ENCODE measurements around the gene DACH1.
A peak's percentile ranks its signal among the peaks of the same experiment; 100 is the strongest.

The DACH1 gene

DNA sequence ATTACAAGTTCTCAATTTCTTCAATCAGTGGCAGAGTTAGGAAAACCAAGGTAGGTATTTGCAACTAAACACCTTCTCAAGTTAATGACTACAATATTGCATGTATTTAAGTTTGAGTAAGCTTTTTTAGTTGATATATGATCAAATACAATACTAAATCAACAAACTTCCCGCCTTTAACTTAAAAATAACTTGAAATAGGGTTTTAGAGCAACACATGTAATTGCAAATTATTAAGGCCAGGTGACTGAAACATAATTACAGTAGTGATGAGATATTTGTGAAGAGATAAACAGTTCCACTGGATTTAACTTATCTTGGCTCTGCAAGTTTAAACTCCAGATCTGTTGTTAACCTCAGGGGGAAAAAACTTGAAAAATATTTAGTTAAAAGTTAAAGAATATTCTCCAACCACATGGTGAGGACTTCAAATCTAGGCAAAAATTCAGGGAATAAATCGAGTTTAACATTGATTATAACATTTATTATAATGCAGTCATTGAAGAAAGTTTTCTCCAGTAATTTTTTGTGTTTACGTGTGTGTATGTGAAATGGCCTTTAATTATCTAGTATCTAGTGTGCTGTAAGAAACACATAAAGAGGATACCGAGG lies 3.6 kb downstream of the DACH1 start:
- Histone ChIP-seq H3K36me3 (ENCODE audit: insufficient read depth, low read length) (peaks cover 2% of the 10 kb centered on the region), H3K27me3 (ENCODE audit: insufficient read depth, low read length) (no peaks in the 10 kb centered on the region), H3K4me1 (ENCODE audit: insufficient read depth, low read length) (peaks cover 36% of the 10 kb centered on the region), H2AFZ (ENCODE audit: low read depth, low read length) (no peak overlapping the region), H3K9me3 (ENCODE audit: low read length) (no peaks in the 10 kb centered on the region), H3K4me3 (ENCODE audit: low read length) (peak overlapping the region; percentile 92)

DNA sequence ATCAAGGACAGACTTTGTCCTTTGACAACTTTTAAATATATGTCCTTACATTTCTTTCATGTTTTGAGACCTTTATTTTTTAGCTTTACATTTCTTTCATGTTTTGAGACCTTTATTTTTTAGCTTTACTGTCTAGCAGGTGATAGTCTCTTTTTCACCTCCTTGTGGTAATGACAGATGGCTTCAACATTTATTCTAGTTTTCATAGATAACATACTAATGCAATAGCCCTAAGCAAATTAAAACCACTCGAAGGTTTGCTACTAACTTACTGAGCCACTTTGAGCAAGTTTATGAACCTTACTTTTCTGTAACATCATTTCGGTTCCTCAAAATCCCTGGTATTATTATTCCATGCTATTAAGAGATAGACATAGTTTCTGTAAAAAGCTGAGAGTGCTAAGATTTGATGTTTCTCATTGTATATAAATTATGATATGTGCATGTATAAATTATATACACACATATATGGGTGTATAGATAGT lies 4.5 kb downstream of the DACH1 start:
- Histone ChIP-seq H3K4me1 (ENCODE audit: insufficient read depth, low read length) (peaks cover 29% of the 10 kb centered on the region), H3K27me3 (ENCODE audit: insufficient read depth, low read length) (no peaks in the 10 kb centered on the region), H3K36me3 (ENCODE audit: insufficient read depth, low read length) (peaks cover 2% of the 10 kb centered on the region), H3K9me3 (ENCODE audit: low read length) (no peaks in the 10 kb centered on the region), H3K4me3 (ENCODE audit: low read length) (peak overlapping the region; percentile 92), H2AFZ (ENCODE audit: low read depth, low read length) (no peak overlapping the region)

- H3K9me3 ChIP-seq (ENCODE audit: low read length): no peaks in the 10 kb centered on the region
- H2AFZ ChIP-seq (ENCODE audit: low read depth, low read length): no peak overlapping the region
- no peaks in the 10 kb centered on the region for H3K27me3 ChIP-seq (ENCODE audit: insufficient read depth, low read length)
These were observed 5.1 kb downstream of the DACH1 start for GRCh38 chr13:71861769-71862458.

DNA sequence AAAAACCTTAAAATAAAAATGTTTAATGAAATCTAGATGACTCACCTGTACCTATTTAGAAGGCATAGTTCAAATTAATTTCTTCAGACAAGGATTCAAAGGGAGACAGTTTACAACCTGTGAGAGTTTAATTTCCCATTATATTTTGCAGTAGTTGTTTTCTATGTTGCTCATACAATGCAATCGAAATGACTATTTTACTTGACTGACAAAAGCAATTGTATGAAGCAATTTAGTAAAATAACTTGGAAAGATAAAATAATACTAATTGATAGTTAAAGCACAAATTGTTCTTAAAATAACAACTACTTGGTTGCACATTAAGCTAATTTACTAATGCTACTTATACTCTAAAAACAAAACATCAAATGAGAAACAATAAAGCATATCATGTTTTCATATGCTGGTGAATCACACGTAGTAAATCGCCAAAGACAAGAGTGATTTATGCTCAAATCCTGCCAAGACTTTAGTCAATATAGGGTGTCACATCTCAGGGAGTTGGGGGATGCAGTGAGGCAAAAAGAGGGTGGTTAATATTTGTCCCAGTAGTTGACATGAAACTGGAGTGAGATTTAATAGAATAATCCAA lies 6.4 kb downstream of the DACH1 start:
- Histone ChIP-seq H3K36me3 (ENCODE audit: insufficient read depth, low read length) (peaks cover 2% of the 10 kb centered on the region), H3K4me1 (ENCODE audit: insufficient read depth, low read length) (peaks cover 33% of the 10 kb centered on the region), H3K9me3 (ENCODE audit: low read length) (no peaks in the 10 kb centered on the region), H3K4me3 (ENCODE audit: low read length) (peak overlapping the region; percentile 27), H2AFZ (ENCODE audit: low read depth, low read length) (no peak overlapping the region), H3K27me3 (ENCODE audit: insufficient read depth, low read length) (no peaks in the 10 kb centered on the region)

More at GRCh38 chr13:71861769-71862458, 5.1 kb downstream of the DACH1 start:
- peaks cover 29% of the 10 kb centered on the region for H3K4me1 ChIP-seq (ENCODE audit: insufficient read depth, low read length)
- H3K36me3 ChIP-seq (ENCODE audit: insufficient read depth, low read length): peaks cover 2% of the 10 kb centered on the region
- peak overlapping the region; percentile 92 for H3K4me3 ChIP-seq (ENCODE audit: low read length)

- H3K36me3 ChIP-seq (ENCODE audit: insufficient read depth, low read length): peaks cover 2% of the 10 kb centered on the region
- peaks cover 40% of the 10 kb centered on the region for H3K4me1 ChIP-seq (ENCODE audit: insufficient read depth, low read length)
- H2AFZ ChIP-seq (ENCODE audit: low read depth, low read length): no peak overlapping the region
- no peak overlapping the region for H3K4me3 ChIP-seq (ENCODE audit: low read length)
- H3K27me3 ChIP-seq (ENCODE audit: insufficient read depth, low read length): no peaks in the 10 kb centered on the region
- no peaks in the 10 kb centered on the region for H3K9me3 ChIP-seq (ENCODE audit: low read length)
These were observed 8.4 kb downstream of the DACH1 start for GRCh38 chr13:71858647-71859046.

GRCh38 chr13:71856548-71857043 lies 10.4 kb downstream of the DACH1 start:
- no peaks in the 10 kb centered on the region for H3K9me3 ChIP-seq (ENCODE audit: low read length)
- H3K27me3 ChIP-seq (ENCODE audit: insufficient read depth, low read length): no peaks in the 10 kb centered on the region
- peaks cover 46% of the 10 kb centered on the region for H3K4me1 ChIP-seq (ENCODE audit: insufficient read depth, low read length)
- peaks cover 2% of the 10 kb centered on the region for H3K36me3 ChIP-seq (ENCODE audit: insufficient read depth, low read length)
- no peak overlapping the region for H3K4me3 ChIP-seq (ENCODE audit: low read length)
- no peak overlapping the region for H2AFZ ChIP-seq (ENCODE audit: low read depth, low read length)

- Histone ChIP-seq H3K27me3 (ENCODE audit: insufficient read depth, low read length) (no peaks in the 10 kb centered on the region), H3K9me3 (ENCODE audit: low read length) (no peaks in the 10 kb centered on the region), H3K36me3 (ENCODE audit: insufficient read depth, low read length) (peaks cover 2% of the 10 kb centered on the region), H3K4me1 (ENCODE audit: insufficient read depth, low read length) (peaks cover 48% of the 10 kb centered on the region), H2AFZ (ENCODE audit: low read depth, low read length) (no peak overlapping the region), H3K4me3 (ENCODE audit: low read length) (no peak overlapping the region)
These were observed 12.6 kb downstream of the DACH1 start for GRCh38 chr13:71854401-71854800.

DNA sequence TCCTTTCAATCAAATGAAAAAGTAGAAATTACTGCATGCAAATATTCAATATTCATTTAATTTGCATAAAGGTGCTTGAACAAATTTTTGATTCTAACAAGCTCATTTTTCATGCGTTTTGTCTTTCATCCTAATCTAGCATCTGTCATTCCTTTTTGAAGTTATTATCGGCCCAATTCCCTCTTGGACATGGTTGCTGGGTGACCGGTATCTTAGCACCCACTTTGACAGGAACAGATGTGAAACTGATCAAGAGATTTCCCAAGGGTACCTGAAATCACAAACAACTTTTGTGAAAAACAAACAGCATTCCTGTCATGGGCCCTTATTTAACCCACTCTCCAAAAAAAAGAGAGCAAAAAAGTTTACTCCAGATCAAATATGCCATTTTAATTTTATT lies 13.3 kb downstream of the DACH1 start:
- Histone ChIP-seq H3K27me3 (ENCODE audit: insufficient read depth, low read length) (no peaks in the 10 kb centered on the region), H2AFZ (ENCODE audit: low read depth, low read length) (no peak overlapping the region), H3K4me3 (ENCODE audit: low read length) (no peak overlapping the region), H3K36me3 (ENCODE audit: insufficient read depth, low read length) (no peaks in the 10 kb centered on the region), H3K9me3 (ENCODE audit: low read length) (no peaks in the 10 kb centered on the region), H3K4me1 (ENCODE audit: insufficient read depth, low read length) (peaks cover 48% of the 10 kb centered on the region)

GRCh38 chr13:71852736-71853135 lies 14.3 kb downstream of the DACH1 start:
- Histone ChIP-seq H3K36me3 (ENCODE audit: insufficient read depth, low read length) (no peaks in the 10 kb centered on the region), H3K27me3 (ENCODE audit: insufficient read depth, low read length) (no peaks in the 10 kb centered on the region), H3K9me3 (ENCODE audit: low read length) (no peaks in the 10 kb centered on the region), H2AFZ (ENCODE audit: low read depth, low read length) (no peak overlapping the region), H3K4me3 (ENCODE audit: low read length) (no peak overlapping the region), H3K4me1 (ENCODE audit: insufficient read depth, low read length) (peaks cover 48% of the 10 kb centered on the region)

GRCh38 chr13:71851498-71852409 lies 15.2 kb downstream of the DACH1 start:
- Histone ChIP-seq H3K36me3 (ENCODE audit: insufficient read depth, low read length) (peaks cover under 1% of the 10 kb centered on the region), H3K4me3 (ENCODE audit: low read length) (no peak overlapping the region), H2AFZ (ENCODE audit: low read depth, low read length) (no peak overlapping the region), H3K9me3 (ENCODE audit: low read length) (no peaks in the 10 kb centered on the region), H3K4me1 (ENCODE audit: insufficient read depth, low read length) (peaks cover 47% of the 10 kb centered on the region), H3K27me3 (ENCODE audit: insufficient read depth, low read length) (no peaks in the 10 kb centered on the region)

- H3K36me3 ChIP-seq (ENCODE audit: insufficient read depth, low read length): peaks cover 9% of the 10 kb centered on the region
- peaks cover 4% of the 10 kb centered on the region for H3K9me3 ChIP-seq (ENCODE audit: low read length)
- no peaks in the 10 kb centered on the region for H3K27me3 ChIP-seq (ENCODE audit: insufficient read depth, low read length)
- no peak overlapping the region for H2AFZ ChIP-seq (ENCODE audit: low read depth, low read length)
- H3K4me1 ChIP-seq (ENCODE audit: insufficient read depth, low read length): peaks cover 4% of the 10 kb centered on the region
- H3K4me3 ChIP-seq (ENCODE audit: low read length): no peak overlapping the region
These were observed 25.0 kb downstream of the DACH1 start for GRCh38 chr13:71842003-71842402.

GRCh38 chr13:71838842-71839241 lies 28.2 kb downstream of the DACH1 start:
- H2AFZ ChIP-seq (ENCODE audit: low read depth, low read length): no peak overlapping the region
- no peak overlapping the region for H3K4me3 ChIP-seq (ENCODE audit: low read length)
- no peaks in the 10 kb centered on the region for H3K36me3 ChIP-seq (ENCODE audit: insufficient read depth, low read length)
- H3K9me3 ChIP-seq (ENCODE audit: low read length): no peaks in the 10 kb centered on the region
- H3K4me1 ChIP-seq (ENCODE audit: insufficient read depth, low read length): peaks cover 4% of the 10 kb centered on the region
- no peaks in the 10 kb centered on the region for H3K27me3 ChIP-seq (ENCODE audit: insufficient read depth, low read length)
